GM18520 (cell line): Measurements from ENCODE around the gene DLG2.

Source experiments
- ATAC-seq: cut with Tn5 transposase; IDR thresholded peaks from one replicate; pipeline ENCODE4 v1.9.1; 2021; ENCODE audit not compliant: unreplicated experiment

DLG2 gene

GRCh38 chr11:83528877-83529276 is 2098.3 kb downstream of the DLG2 start:
- no peak for ATAC-seq

GRCh38 chr11:83528225-83528624 is 2098.9 kb downstream of the DLG2 start:
- ATAC-seq, result no peak

- ATAC-seq, result no peak
These were observed 2103.5 kb downstream of the DLG2 start for GRCh38 chr11:83523676-83524075.

GRCh38 chr11:83522911-83523310 is 2104.2 kb downstream of the DLG2 start:
- ATAC-seq, result no peak

GRCh38 chr11:83521647-83522596 is 2105.2 kb downstream of the DLG2 start:
- no peak for ATAC-seq

GRCh38 chr11:83520849-83521248 is 2106.3 kb downstream of the DLG2 start:
- no peak for ATAC-seq

- ATAC-seq, result no peak
These were observed 2115.5 kb downstream of the DLG2 start for GRCh38 chr11:83511646-83512045.

- no peak for ATAC-seq
These were observed 2116.3 kb downstream of the DLG2 start for GRCh38 chr11:83510530-83511460.

- ATAC-seq, result no peak
These were observed 2118.3 kb downstream of the DLG2 start for GRCh38 chr11:83508804-83509203.

- ATAC-seq, result no peak
These were observed 2125.1 kb downstream of the DLG2 start for GRCh38 chr11:83502041-83502440.

- ATAC-seq, result no peak
These were observed 2133.2 kb downstream of the DLG2 start for GRCh38 chr11:83493917-83494316.

GRCh38 chr11:83493034-83493433 is 2134.1 kb downstream of the DLG2 start:
- no peak for ATAC-seq

GRCh38 chr11:83483808-83484207 is 2143.3 kb downstream of the DLG2 start:
- ATAC-seq, result no peak

GRCh38 chr11:83480811-83481210 is 2146.3 kb downstream of the DLG2 start:
- ATAC-seq, result no peak

GRCh38 chr11:83480251-83480650 is 2146.9 kb downstream of the DLG2 start:
- ATAC-seq, result no peak

- no peak for ATAC-seq
These were observed 2149.4 kb downstream of the DLG2 start for GRCh38 chr11:83477772-83478171.

GRCh38 chr11:83475760-83476159 is 2151.4 kb downstream of the DLG2 start:
- ATAC-seq, result no peak

GRCh38 chr11:83473743-83474142 is 2153.4 kb downstream of the DLG2 start:
- ATAC-seq, result no peak

- no peak for ATAC-seq
These were observed 2154.3 kb downstream of the DLG2 start for GRCh38 chr11:83472806-83473205.

- ATAC-seq, result no peak
These were observed 2155.1 kb downstream of the DLG2 start for GRCh38 chr11:83471831-83472727.

- ATAC-seq, result no peak
These were observed 2159.3 kb downstream of the DLG2 start for GRCh38 chr11:83467837-83468236.
